ENCODE data around the gene SELPLG.
"Not testable (repeated sequence)": the region's sequence is repeated elsewhere in the genome, so short reads cannot be mapped to it uniquely, and the experiment has no call there.

Gene SELPLG

DNA sequence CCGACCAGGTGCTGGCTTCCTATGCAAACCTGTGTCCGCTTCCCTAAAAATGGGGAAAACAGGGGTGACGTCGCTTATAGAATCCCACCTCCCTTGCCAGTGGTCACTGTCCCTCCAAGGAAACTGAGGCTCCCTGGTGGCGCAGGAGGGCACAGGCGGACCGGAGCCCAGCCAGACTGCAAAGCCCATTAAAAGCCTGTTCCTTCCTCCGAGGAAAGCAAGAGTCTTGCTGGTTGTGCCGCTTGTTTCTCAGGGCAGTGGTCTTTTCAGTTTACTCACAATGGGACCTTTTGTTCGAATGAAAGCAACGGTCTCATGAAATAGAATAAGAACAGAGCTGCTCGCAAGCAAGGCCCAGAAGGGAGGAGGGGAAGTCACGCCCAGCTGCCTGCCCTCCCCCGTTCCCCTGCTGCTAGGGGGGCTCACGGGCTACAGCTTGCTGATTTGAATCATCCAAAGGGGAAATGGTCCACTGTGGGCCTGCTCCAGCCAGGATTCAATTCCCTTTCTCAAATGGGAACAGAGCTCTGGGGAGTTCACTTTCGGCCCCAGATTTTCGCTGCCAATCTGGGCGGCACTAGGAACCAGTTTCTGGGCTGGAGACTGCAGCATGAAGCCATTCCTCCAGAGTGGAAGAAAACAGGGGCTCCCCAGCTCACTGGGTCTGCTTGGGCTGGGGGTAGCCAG, 4.6 kb upstream of the SELPLG start:
- DNase-seq (ENCODE audit: low read depth) = no peak

DNA sequence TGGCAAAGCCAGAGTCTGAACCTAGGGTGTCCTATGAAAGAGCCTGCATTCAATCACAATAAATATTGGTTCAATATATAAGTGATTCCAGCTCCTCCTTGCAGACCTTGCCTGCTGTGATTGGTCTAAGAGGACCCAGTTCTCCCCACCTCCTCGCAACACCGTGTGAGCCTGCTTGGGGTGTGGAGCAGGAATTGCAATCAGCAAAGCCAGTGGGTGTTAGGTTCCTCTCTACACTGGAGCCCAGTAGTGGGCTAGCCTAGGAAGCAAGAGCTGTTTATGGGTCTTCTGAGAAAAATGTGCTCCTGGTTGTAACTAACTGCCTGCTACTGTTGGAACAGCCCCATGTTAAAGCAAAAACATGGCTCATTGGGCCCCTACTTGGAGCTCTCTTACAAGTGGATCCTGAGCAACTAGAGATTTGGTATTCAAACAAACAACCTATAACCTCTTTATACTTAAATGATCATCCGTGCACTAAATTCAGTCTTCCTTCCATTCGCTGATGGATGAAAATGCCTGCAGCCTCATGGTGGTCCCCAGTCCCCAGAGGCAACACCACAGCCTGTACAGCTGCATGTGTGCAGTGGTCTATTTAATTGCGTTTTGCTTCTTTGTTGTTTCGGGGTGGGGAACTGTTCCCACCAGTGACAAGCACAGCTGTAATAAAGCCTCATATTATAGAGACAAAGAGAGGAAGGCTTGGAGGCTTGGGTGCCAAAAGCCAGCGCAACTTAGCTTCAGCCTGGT, 3.7 kb upstream of the SELPLG start:
- DNase-seq (ENCODE audit: low read depth) = no peak

DNA sequence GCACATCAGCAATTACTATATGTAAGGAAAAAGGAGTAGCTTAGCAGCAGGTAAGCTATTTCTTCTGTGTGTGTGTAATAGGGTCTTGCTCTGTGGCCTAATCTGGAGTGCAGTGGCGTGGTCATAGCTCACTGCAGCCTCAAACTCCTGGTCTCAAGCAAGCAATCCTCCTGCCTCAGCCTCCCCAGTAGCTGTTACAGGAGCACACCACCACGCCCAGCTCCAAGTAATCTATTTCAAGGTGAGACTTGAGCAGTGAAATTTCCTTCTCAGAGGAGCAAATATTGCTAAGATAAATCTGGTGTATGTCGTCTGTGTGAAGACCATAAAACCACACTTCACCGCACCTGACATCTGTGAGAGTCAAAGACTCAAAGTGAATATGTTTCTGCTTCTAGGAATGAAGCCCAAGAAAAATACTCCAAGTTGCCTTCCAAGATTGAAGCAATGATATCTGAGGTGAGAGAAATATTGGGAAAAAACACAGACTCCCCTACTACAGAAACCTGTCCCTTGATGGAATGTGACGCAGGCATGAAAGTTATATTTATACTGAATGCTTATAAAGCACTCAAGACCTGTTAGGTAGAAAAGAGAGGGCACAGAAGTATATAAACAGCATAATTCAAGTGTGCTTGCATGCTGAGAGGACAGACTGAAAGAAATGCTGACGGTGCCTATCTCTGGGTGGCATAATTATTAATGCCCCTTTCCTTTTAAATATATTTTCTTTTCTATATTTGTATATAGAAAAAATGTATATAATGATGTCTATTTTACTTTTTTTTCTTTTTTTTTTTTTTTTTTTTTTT, 2.5 kb upstream of the SELPLG start:
- no peak for DNase-seq (ENCODE audit: low read depth)

GRCh38 chr12:108635201-108635996, 1.7 kb upstream of the SELPLG start:
- DNase-seq (ENCODE audit: low read depth) = no peak

DNA sequence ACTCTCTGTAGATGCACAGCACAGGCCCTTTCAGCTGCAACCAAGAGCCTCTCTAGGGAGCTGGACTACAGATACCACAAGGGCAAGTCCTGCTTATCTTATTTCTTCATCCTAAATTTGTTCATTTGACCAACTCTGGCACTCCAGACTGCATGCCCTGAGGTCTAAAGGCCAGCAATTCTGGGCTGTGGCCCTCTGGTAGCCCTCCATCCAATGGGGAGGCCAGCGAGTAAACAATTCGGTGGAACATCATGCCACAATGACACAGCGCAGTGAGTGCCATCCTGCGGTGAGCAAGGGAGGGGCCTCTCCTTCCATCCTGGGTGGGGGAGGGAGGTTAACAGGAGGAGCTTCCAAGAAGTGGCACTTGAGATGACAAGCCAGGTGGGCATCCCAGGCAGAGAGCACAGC, 652 bp upstream of the SELPLG start:
- DNase-seq (ENCODE audit: low read depth) = no peak

DNA sequence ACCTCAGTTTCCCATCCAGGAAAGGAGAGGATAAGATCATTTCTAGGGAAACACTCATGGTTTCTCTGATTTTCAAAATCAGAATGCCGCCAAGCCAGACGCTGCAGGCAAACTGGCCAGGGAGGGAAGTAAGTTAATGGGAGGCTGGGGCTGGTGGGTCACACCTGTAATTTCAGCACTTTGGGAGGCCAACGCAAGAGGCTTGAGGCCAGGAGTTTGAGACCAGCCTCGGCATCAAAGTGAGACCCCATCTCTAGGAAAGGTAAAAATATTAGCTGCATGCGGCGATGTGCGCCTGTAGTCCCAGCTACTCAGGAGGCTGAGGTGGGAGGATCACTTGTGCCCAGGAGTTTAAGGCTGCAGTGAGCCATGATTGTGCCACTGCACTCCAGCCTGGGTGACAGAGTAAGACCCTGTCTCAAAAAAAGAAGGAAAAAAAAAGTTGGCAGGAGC, 587 bp downstream of the SELPLG start:
- DNase-seq (ENCODE audit: low read depth) = no peak

GRCh38 chr12:108631261-108631660, 2.4 kb downstream of the SELPLG start:
- DNase-seq (ENCODE audit: low read depth) = not testable (repeated sequence)

- DNase-seq (ENCODE audit: low read depth) = no peak
Measured at GRCh38 chr12:108630481-108631207, 3.0 kb downstream of the SELPLG start.

DNA sequence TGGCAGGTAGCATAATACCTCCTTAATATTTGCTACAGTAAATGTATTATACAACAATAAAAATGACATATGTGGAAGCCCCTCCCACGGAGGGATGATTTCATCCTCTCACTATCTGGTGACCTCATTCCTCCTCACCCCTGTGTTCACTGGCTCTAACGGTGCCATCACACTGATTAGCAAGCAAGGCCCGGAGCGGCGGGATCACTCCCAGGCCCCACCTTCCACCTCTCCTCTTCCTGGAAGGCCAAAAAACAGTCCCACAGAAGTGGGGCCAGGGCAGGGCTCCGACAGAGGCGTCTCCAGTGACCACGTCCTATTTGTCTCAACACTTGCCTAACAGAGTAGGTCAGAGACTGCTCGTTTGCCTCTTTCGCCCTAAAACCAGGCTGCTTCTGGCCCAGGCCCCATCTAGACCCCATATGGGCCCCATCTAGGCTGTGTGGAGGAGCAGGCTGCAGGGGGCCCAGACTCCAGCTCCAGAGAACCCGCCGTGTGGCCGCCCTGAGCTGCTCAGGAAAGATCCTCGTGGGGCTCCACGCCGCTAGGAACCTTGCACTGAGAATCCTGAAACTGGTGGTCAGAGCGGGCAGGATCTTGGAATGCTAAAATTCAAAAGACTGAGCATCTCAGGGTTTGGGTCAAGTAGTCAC, 3.7 kb downstream of the SELPLG start:
- peak; percentile 57 for DNase-seq (ENCODE audit: low read depth)

DNA sequence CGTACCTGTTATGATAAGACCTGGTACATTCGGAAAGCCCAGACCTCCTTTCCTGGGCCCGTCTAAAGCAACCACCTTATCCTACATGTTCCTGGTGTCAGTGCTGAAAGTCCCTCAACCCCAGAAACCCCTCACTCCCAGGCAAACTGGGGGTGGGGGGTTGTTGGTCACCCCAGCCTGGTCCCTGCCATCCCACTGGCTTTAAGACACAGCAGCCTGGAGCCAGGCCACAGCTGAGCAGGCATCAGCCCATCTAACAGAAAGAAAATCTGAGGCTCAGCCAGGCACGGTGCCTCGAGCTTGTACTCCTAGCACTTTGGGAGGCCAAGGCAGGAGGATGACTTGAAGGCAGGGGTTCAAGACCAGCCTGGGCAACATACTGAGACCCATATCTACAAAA, 4.5 kb downstream of the SELPLG start:
- no peak for DNase-seq (ENCODE audit: low read depth)

GRCh38 chr12:108627134-108627920, 6.4 kb downstream of the SELPLG start:
- DNase-seq (ENCODE audit: low read depth) = no peak

DNA sequence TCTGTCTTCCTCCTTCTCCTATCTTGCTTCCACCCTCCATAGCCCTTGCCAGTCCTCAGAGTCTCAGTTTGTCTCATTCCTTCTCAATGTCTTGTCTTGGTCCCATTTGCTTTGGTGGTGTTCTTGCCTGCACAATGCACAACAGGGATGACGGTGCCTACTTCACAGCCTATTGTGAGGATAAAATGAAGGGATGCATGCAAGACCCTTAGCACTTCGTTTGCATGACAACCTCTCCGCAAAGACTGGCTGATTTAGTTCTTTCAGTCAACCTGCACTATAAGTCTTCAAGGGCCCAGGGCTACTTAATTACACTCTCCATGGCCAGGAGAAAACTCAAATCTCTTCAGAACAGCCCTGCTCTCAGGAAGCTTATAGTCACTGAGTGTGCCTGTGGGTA, 8.5 kb downstream of the SELPLG start:
- DNase-seq (ENCODE audit: low read depth) = no peak

- no peak for DNase-seq (ENCODE audit: low read depth)
Measured at GRCh38 chr12:108623577-108623976, 10.1 kb downstream of the SELPLG start.

GRCh38 chr12:108622921-108623514, 10.7 kb downstream of the SELPLG start:
- no peak for DNase-seq (ENCODE audit: low read depth)

DNA sequence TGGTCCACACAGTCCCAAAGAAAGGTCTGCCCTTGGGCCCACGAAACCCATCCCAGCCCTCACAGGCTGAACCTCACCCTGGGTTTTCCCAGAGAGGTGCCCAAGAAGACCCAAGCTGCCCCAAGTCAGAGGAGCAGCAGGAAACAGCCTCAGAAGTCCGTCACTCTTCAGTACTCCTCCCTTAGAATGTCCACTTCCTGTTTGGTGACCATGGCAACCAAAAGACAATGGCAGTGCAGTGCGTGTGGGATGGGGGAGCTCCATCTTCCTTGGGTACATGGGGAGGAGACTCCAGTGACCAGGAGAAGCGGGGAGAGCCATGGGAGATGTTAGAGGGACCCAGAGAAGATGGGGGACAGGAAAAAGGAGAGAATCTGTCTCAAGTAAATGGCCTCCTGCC, 11.3 kb downstream of the SELPLG start:
- DNase-seq (ENCODE audit: low read depth) = no peak

GRCh38 chr12:108621161-108621560, 12.5 kb downstream of the SELPLG start:
- no peak for DNase-seq (ENCODE audit: low read depth)

DNA sequence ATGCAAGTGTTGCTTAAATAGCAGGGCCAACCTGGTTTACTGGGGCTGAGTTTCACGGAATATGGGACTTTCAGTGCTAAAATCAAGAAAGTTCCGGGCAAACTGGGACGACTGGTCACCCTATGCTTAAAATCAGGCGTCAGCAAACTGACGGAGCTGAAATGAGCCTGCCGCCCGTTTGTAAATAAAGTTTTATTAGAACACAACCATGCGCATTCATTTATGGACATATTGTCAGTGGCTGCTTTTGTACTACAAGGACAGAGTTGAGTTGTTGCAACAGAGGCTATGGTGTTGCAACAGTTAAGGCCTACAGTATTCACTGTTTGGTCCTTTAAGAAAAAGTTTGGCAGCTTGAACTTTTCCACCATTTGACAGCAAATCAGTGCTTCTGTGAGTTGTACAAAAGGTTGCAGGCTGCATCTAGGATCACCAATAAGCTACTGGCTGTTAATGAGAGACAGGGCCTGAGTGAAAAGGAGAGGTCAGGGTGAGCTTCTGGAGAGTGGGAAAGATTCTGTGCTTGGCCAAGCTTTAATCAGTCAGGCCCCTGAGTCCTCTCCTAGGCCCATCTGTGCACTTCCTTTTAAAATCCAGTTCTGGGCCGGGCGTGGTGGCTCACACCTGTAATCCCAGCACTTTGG, 13.3 kb downstream of the SELPLG start:
- no peak for DNase-seq (ENCODE audit: low read depth)

DNA sequence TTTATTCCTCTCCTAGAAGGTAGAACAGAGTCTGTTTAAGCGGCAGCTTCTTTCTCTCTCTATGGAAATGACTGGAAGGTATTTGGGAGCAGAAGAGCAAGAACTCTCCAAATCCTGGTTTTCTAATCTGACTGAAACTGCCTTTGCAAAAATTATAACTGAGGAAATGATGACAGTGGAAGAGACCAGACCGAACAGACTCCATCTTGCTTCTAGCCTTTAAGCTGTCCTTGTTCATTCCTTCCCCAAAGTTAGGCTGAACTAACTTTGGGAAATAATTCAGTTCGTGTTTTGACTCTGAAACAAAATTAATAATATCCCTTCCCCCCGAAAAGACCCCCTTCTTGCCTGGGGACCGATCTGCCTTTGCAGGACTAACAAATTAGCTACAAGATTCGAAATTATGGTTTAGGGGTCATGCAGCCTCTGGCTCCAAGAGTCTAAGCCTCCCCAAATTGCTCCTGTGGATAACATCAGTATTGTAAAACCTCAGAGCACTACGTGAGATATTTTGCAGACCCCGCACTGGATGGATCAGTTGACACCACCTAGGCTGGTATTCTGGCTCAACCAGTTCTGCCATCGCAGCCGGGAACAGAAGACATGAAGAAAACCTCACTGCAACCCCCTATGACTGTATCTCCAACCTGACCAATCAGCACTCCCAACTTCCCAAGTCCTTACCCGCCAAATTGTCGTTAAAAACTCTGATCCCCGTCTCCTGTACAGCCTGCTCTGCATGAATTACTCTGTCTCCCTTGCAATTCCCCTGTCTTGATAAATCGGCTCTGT, 14.1 kb downstream of the SELPLG start:
- DNase-seq (ENCODE audit: low read depth) = no peak
